IPS-18c (cell line): ENCODE measurements around the gene CTNNBL1.

Experiments used
- H3K4me3 ChIP-seq: 2 replicates; pipeline ENCODE4 v1.7.0; 2013; ENCODE audit warnings: low read depth, mild to moderate bottlenecking, low read length, moderate library complexity; ENCODE audit not compliant: insufficient read depth
- H3K9me3 ChIP-seq: one replicate; pipeline ENCODE4 v1.6.1; 2013; ENCODE audit warnings: mild to moderate bottlenecking, low read length, moderate library complexity; ENCODE audit not compliant: control insufficient read depth, insufficient read depth

CTNNBL1 gene

GRCh38 chr20:37749620-37750403 lies 56.0 kb downstream of the CTNNBL1 start:
- Histone ChIP-seq H3K9me3 (no peaks in the 10 kb centered on the region), H3K4me3 (no peak overlapping the region)

- Histone ChIP-seq H3K4me3 (no peak overlapping the region), H3K9me3 (no peaks in the 10 kb centered on the region)
Measured at GRCh38 chr20:37755665-37756064, 61.8 kb downstream of the CTNNBL1 start.

DNA sequence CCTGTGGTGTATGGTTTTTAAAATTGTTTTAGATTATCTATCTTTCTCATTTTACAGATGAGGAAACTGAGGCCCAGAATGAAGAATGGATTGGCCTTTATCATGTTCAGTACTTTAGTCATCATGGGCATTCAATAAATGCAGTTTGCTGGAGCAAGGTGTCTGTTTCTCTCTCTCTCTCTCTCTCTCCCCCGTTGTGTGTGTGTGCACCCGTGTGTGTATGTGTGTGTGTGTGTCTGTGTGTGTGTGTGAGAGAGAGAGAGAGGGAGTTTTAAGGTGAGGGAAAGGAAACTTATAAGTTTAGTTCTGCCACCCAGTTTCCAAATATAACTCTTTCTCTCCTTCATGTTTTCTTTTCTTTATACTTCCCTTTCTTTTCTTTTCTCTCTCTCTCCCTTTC lies 62.4 kb downstream of the CTNNBL1 start:
- Histone ChIP-seq H3K4me3 (no peak overlapping the region), H3K9me3 (no peaks in the 10 kb centered on the region)

DNA sequence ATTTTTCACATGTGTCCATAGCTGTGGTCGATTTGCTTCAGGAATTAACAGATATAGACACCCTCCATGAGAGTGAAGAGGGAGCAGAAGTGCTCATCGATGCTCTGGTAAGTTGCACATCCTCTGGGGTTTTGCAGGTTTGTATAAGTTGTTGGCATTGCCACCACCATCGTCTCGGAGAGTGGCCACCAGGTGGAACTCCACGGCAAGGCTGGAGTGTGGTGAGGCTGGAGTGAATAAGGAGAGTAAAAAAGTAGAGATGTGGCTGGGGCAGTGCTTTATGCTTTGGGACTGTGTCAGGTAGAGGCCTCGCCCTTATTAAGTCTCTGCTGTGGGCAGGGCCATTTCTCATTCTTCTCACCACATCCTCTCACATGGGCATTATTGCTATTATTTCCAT lies 63.7 kb downstream of the CTNNBL1 start:
- H3K9me3 ChIP-seq, result no peaks in the 10 kb centered on the region
- no peak overlapping the region for H3K4me3 ChIP-seq

GRCh38 chr20:37758332-37758731 lies 64.5 kb downstream of the CTNNBL1 start:
- no peaks in the 10 kb centered on the region for H3K9me3 ChIP-seq
- no peak overlapping the region for H3K4me3 ChIP-seq

DNA sequence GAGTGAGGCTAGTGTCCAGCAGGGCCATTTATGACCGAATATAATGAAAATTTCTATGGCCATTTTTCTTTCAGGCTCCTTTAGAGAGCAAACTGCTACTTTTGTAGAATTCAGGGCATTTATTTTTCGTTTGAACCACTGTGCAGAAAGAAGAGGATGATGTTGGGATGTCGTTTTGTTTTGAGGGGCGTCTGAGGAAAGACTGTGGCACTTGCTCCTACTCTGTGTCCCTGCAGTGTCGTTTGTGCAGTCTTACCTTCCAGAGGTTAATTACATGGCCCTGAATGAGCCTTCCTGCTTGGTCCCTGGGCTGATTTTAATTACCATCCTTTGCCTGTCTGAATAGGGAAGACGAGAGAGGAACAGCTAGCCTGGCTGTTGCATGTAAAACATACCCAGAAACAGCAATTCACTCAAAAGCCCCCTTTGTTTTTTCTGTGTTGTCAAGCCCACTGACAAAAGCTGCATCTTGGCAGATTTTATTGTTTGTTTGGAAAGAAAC lies 65.3 kb downstream of the CTNNBL1 start:
- no peaks in the 10 kb centered on the region for H3K9me3 ChIP-seq
- H3K4me3 ChIP-seq, result no peak overlapping the region

DNA sequence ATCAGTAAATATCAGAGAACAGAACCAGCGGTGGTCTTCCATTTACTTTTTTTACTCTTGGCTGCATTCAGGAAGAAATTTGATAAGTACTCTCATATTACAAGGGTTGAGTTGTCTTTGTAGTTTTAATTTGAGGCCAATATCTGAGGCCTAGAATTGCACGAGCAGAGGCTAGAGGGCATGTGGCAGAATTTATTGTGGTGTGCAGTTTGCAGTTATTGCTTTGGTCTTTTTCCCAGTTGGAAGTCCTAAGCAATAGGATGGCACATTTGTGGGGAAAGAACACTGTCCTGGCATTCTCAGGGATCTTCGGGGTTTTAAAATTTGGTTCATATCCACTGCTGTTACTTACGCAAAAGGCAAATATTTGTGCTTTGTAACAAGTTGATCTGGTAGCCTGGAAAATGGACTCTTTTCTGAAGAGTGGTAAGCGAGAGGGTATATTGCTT lies 66.0 kb downstream of the CTNNBL1 start:
- H3K4me3 ChIP-seq, result no peak overlapping the region
- no peaks in the 10 kb centered on the region for H3K9me3 ChIP-seq

DNA sequence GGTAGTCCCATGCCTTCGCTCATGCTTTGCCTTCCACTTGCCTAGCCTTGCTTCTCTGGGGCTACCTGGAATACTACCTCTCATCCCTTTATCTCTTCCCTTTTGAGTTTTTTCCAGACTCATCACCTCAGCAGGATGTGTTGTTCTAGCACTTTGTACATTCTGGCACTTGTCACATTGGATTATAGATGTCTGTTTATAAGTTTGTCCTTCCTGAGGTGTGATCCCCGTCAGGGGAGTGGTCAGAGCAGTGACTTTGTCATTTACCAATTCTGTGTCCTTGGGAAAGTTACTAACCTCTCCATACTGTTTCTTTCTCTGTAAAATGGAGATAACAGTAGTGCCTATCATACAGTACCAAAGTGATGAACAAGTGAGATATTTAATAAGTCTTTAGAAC lies 66.5 kb downstream of the CTNNBL1 start:
- Histone ChIP-seq H3K4me3 (no peak overlapping the region), H3K9me3 (no peaks in the 10 kb centered on the region)

DNA sequence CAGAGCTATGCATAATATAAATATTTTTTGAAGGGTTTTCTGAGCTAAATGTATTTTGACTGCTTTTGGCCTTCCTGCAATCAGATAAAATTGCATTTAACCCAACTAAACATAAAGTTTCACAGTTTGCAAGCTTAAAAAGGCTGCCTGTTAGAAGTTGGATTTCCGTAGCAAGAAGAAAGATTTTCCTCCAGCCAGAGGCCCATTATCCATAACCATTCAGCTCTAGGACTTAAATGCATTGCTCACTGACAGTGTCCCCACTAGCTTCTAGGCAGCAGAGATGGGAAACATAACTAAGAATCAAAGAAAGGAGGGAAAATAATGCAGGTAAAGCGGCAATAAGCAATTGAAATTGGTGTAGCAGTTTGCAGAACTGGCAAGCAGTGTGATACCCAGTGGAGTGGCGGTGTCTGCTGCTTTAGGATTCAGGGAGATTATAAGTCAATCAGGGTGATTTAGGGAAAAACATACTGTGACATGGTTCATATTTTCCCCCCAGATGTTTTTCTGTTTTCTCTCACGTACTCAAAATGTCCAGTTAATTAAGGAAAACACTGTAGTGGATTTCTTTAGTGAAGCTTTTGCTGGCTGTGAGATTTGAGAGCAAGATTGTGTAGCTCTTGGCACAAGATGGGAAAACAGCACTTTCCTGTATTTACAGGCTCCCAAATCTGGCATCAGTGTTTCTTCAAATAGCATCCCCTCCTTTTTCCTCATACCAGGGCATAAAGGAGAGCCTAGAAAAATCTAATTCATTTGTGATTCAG lies 69.1 kb downstream of the CTNNBL1 start:
- H3K9me3 ChIP-seq, result no peaks in the 10 kb centered on the region
- H3K4me3 ChIP-seq, result no peak overlapping the region

DNA sequence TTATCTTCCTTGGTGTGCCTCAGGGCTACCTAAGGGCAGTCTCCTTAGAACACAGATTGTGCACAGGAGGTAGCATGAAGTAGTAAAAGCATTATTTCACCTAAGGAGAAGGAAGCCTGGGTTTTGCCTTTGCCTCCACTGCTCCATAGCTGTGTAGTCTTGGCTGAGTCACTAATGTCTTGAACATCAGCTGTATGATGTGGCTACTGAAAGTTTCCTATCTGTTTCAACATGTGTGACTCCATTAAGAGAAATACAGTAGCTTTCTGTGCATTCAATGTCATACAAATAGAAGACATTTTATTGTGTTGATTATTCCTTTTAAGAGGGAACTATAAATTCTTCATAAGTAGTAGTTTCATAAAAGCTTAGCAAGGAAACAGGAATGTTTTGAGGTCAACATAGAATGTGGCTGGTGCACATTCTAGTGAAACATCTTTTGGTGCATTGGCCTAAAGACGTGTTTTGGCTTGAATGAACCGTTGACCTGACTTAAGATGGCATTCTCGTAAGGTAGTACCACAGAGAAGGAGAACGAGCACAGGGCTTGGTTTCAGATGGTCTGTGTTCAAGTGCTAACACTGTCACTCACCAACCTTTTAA lies 70.6 kb downstream of the CTNNBL1 start:
- Histone ChIP-seq H3K9me3 (no peaks in the 10 kb centered on the region), H3K4me3 (no peak overlapping the region)

GRCh38 chr20:37770908-37771307 lies 77.1 kb downstream of the CTNNBL1 start:
- Histone ChIP-seq H3K9me3 (no peaks in the 10 kb centered on the region), H3K4me3 (no peak overlapping the region)

DNA sequence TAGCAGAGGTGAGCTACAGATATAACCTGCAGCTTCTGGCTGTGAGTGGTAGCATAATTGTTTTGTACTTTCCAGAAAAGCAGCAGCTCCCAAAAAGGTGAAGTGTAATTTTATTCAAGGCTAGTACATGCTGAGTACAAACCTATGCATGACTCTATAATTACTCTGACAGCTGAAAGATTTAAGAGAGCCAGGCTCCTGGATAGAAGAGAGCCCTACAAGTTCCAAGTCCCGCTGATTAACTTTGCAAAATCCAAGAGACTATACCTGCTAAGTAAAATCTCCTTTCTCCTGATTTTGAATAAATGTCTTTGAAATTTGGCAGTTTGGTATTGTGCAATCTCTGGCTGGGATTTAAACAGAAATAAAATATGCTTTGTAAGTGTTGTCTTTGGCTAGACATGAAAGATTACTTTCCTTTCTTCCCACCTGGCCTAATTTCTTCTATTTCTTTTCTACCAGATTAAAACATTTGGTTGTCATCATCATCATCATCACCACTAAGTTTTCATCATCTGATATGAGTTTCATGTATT lies 79.5 kb downstream of the CTNNBL1 start:
- H3K4me3 ChIP-seq, result no peak overlapping the region
- H3K9me3 ChIP-seq, result no peaks in the 10 kb centered on the region

GRCh38 chr20:37774156-37774555 lies 80.3 kb downstream of the CTNNBL1 start:
- H3K9me3 ChIP-seq, result no peaks in the 10 kb centered on the region
- H3K4me3 ChIP-seq, result no peak overlapping the region

DNA sequence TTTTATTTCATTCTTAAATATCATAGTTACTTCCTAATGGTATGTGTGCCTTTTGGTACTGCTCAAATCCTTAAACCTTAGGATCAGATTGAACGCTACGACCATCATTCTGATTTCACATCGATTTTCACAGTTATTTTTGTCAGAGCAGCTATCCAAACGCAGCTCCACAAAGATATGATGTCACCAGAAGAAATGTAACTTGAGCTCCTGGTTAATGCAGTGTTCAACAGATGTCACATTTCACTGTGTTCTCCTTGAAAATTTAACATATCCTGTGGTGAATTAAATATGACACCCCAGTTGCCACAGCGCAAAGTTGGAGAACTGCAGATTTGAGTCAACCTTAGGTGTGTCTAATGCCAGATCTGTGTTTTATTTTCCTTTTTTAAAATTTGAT lies 81.4 kb downstream of the CTNNBL1 start:
- no peak overlapping the region for H3K4me3 ChIP-seq
- H3K9me3 ChIP-seq, result no peaks in the 10 kb centered on the region

DNA sequence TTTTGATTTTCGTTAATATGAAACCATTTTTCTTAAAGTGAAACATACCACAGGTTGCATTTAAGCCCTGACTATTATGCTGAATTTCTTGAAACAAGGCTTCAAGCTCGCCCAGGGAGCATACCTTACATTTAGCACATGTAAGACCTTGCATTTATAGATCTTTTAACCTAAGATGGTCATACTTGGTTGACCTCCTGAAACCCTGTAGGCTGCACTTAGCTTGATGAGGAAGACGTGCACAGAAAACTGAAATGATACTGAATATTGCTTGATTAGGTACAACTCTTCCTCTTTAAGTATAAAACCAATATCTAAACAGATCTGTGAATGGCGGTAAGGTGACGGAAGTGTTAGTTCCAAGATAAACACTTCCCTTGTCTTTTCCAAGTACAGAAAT lies 82.2 kb downstream of the CTNNBL1 start:
- H3K4me3 ChIP-seq, result no peak overlapping the region

DNA sequence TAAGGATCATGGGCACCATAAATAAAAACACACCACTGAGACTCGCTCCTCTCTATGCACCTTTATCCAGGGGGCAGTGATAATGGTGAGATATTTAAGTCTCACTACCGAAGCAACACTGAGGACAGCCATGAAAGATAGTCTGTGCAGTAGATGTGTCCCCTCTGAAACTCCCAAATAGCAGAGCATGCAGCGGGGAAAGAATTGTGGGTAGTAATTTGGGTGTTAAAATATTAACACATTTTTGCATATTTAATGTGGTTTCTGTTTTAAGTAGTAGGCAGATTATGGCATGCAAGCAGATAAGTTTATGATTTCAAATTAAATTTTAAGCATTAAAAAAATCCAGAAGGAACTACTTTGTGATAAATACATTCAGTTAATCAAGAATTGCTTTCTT lies 82.7 kb downstream of the CTNNBL1 start:
- no peak overlapping the region for H3K4me3 ChIP-seq
- H3K9me3 ChIP-seq, result no peaks in the 10 kb centered on the region

More for the DNA sequence above, 82.2 kb downstream of the CTNNBL1 start:
- no peaks in the 10 kb centered on the region for H3K9me3 ChIP-seq

- no peaks in the 10 kb centered on the region for H3K9me3 ChIP-seq
- no peak overlapping the region for H3K4me3 ChIP-seq
Measured at GRCh38 chr20:37777012-37777950, 83.5 kb downstream of the CTNNBL1 start.
